Neural progenitor cell (in vitro differentiated cells): ENCODE data around the gene RAB11FIP2.

Experiments
- EZH2 ChIP-seq: fragments of 200-600 bp; sonication (generic); IDR thresholded peaks from 2 replicates; pipeline ENCODE4 v1.6.1; 2017; ENCODE audit warnings: antibody characterized with exemption, mild to moderate bottlenecking, moderate library complexity
- TF ChIP-seq, protein P1 (sequence below): fragments of 200-600 bp; sonication (generic); IDR thresholded peaks from 2 replicates; pipeline ENCODE4 v1.5.1; 2017; ENCODE audit warnings: antibody characterized with exemption, mild to moderate bottlenecking

DNA sequence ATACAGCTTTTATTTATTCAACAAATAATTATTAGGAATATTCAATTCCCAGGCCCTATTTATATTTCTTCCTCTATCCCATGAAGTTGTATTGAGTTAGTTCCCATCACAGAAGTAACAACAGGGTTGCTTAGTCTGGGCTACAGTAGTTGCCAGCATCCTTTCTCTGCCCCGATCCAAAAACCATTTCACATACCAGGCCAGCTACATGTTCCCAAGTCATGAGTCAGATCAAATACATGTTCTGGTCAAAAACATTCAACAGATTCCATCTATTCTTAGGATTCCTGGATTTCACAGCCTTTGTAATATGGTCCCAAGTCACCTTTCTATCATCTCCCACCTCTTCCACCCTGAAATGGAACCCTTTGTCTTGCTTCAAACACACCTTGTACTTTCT lies 91.6 kb downstream of the RAB11FIP2 start:
- no peak for TF ChIP-seq EZH2
- TF ChIP-seq, protein P1, sequence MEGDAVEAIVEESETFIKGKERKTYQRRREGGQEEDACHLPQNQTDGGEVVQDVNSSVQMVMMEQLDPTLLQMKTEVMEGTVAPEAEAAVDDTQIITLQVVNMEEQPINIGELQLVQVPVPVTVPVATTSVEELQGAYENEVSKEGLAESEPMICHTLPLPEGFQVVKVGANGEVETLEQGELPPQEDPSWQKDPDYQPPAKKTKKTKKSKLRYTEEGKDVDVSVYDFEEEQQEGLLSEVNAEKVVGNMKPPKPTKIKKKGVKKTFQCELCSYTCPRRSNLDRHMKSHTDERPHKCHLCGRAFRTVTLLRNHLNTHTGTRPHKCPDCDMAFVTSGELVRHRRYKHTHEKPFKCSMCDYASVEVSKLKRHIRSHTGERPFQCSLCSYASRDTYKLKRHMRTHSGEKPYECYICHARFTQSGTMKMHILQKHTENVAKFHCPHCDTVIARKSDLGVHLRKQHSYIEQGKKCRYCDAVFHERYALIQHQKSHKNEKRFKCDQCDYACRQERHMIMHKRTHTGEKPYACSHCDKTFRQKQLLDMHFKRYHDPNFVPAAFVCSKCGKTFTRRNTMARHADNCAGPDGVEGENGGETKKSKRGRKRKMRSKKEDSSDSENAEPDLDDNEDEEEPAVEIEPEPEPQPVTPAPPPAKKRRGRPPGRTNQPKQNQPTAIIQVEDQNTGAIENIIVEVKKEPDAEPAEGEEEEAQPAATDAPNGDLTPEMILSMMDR: no peak
